Epithelial cell of proximal tubule (primary cell): ENCODE data around the gene FXR2. TPM values are rescaled to one million over a fixed set of nuclear protein-coding genes. Genes with fewer than 3 reads are reported as not detected.

Experiments used
- DNase-seq: peaks from one replicate; pipeline ENCODE4 v3.0.0-alpha.2; 2011; ENCODE audit warnings: low read depth
- H3K4me3 ChIP-seq: 2 replicates; pipeline ENCODE4 v1.5.1; 2011; ENCODE audit warnings: low read depth, mild to moderate bottlenecking, low read length
- total RNA-seq: library from RNA; depleted of rRNA; stranded (reverse); fragments of >200 nt; gene quantifications from 2 replicates; pipeline ENCODE4 v1.2.3, GENCODE V29; 2015
- TF ChIP-seq, protein P1 (sequence below): conservative IDR thresholded peaks from 2 replicates; pipeline ENCODE4 v1.5.1; 2012; ENCODE audit warnings: low read depth, mild to moderate bottlenecking, low read length

FXR2 gene
- 49.9 and 53.6 TPM in 2 replicates for total RNA-seq

- TF ChIP-seq, protein P1, sequence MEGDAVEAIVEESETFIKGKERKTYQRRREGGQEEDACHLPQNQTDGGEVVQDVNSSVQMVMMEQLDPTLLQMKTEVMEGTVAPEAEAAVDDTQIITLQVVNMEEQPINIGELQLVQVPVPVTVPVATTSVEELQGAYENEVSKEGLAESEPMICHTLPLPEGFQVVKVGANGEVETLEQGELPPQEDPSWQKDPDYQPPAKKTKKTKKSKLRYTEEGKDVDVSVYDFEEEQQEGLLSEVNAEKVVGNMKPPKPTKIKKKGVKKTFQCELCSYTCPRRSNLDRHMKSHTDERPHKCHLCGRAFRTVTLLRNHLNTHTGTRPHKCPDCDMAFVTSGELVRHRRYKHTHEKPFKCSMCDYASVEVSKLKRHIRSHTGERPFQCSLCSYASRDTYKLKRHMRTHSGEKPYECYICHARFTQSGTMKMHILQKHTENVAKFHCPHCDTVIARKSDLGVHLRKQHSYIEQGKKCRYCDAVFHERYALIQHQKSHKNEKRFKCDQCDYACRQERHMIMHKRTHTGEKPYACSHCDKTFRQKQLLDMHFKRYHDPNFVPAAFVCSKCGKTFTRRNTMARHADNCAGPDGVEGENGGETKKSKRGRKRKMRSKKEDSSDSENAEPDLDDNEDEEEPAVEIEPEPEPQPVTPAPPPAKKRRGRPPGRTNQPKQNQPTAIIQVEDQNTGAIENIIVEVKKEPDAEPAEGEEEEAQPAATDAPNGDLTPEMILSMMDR, result peak; percentile 59
- DNase-seq, result peak; percentile 93
- H3K4me3 ChIP-seq, result peak within 1 kb of the TSS; percentile 92
Observed at GRCh38 chr17:7614425-7615264, at the start of gene FXR2. TSS of gene FXR2 (minus strand) at chr17:7614897. CDS start at chr17:7614532, 365 bp downstream.

GRCh38 chr17:7656958-7657609 lies 42.4 kb upstream of the FXR2 start:
- TF ChIP-seq, protein P1, result no peak
- no peak for DNase-seq
- no peak overlapping the region for H3K4me3 ChIP-seq

DNA sequence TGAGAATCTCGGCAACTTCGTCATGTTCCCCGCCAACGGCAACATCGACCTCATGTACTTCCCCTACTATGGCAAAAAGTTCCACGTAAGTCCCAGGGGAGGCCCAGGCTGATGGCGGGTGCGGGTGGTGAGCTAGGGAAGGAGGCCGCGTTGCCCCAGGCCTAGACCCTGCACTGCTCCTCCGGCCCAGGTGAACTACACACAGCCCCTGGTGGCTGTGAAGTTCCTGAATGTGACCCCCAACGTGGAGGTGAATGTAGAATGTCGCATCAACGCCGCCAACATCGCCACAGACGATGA lies 40.8 kb upstream of the FXR2 start:
- no peak for DNase-seq
- TF ChIP-seq, protein P1, result no peak
- H3K4me3 ChIP-seq, result no peak overlapping the region

GRCh38 chr17:7654832-7655540 lies 40.3 kb upstream of the FXR2 start:
- H3K4me3 ChIP-seq, result no peak overlapping the region
- TF ChIP-seq, protein P1, result no peak
- DNase-seq, result no peak

- H3K4me3 ChIP-seq, result no peak overlapping the region
- no peak for DNase-seq
- TF ChIP-seq, protein P1, result no peak
Observed at GRCh38 chr17:7652388-7653356, 38.0 kb upstream of the FXR2 start.

DNA sequence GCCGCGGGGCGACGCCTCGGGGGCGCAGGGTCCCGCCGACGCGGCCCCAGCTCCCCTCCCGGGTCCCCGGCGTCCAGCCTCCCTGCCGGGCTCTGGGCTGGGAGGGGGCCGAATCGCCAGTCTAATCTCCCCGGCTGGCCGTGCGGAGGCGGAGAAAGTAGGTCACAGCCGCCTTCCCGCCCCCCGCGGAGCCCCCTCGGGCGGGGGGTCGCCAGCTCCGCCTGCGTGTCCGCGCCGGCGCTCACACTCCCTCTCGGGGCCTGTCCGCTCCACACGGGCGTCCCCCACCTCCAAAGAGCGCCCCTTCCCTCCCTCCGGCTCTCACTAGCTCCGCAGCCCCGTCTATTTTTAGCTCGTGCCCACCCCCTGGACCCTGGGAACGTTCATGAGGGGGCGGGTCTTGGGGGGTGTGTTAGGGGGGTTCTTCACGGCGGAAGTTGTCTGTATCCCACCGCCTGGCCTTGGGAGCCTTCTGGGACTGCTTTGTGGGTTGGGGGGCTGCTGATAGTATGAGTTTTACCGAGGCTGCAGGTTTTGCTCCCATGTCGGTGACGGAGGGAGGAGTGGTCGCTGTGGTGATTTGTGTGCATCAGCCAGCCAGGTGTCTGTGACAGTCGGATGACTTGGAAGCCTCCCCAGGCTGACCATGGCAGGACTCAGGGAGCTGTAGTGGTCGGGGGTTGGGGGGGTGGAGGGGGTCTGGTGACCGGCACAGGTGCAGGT lies 37.1 kb upstream of the FXR2 start:
- TF ChIP-seq, protein P1, result no peak
- H3K4me3 ChIP-seq, result no peak overlapping the region
- DNase-seq, result no peak
